Eye (tissue), 1 donor: ENCODE measurements around the gene CCDC32.
"Not testable (repeated sequence)": the region's sequence is repeated elsewhere in the genome, so short reads cannot be mapped to it uniquely, and the experiment has no call there.

ENCODE experiments used
- DNase-seq: peaks from one replicate; pipeline ENCODE4 v3.0.0-alpha.2; 2015

Gene CCDC32, protein sequence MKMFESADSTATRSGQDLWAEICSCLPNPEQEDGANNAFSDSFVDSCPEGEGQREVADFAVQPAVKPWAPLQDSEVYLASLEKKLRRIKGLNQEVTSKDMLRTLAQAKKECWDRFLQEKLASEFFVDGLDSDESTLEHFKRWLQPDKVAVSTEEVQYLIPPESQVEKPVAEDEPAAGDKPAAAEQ

DNA sequence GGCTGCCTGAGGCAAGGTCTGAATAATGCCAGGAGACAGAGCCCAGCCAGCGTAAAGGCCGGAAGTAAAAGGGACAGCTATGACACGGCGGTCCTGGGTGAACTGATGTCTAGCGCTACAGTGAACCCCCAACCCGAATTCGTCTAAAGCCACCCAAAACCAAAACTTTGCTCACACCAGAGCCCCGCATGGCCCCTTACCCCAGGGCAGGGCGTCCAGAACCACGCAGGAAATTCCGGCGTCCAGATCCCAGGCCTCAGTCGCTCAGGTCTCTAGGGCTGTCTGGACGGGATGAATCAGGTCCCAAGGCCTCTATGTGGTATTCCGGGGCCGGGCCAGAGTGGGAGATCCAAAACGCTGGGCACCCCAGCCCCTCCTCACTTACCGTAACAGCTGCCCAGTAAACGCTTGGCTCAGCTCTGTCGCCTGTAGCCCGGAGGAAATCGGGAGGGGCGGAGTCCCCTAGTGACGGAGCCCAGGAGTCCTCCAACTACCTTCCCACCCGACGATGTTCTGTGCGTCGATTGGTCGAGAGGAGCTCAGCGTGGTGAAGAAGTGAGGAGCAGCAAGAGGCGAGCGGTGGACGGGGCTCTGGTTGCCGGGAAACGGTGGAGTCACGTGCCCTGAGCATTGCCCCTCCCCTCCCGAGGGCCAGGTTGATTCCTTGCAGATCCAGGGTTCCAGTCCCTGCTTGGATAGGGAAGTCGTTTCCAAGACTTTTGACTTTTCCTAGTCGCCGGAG lies at the start of gene CCDC32:
TSS of gene CCDC32 (minus strand) at position 452 of the 742 bp plus-strand sequence. CDS start 2,027 bp downstream, outside the sequence.
- peak; percentile 99 for DNase-seq

DNA sequence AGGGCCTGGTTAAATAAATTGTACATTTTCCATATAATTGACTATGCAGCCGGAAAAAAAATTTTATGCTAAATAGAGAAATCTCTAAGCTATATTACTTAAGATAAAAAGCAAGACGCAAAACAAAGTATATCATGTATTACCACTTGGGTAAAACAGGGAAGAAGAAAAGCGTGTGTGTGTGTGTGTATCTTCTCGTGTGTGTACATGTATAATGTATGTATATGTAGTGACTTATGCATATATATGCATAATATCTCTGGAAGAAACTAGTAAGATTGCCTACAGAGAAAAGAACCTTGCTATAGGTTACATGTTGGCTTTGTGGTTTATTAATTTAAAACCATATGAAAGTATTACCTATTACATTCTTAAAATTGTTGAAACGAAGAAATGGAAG lies 48.2 kb upstream of the CCDC32 start:
- DNase-seq, result no peak

DNA sequence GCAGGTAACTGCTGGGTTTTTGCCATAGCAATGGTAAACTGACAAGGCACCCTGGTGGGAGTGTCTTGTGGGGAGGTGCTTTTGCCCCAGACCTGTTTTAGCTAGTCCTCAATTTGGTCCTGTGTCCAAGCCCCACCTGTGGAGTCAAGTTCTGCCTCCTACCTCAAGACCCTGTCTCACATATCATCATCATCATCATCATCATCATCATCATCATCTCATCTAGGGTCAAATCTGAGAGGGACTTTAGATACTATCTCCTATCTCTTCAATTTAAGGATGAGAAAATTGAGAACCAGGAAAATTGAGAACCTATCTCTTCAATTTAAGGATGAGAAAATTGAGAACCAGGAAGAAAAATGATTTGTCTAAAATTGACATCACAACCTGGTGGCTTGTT lies 39.1 kb upstream of the CCDC32 start:
- DNase-seq, result no peak

DNA sequence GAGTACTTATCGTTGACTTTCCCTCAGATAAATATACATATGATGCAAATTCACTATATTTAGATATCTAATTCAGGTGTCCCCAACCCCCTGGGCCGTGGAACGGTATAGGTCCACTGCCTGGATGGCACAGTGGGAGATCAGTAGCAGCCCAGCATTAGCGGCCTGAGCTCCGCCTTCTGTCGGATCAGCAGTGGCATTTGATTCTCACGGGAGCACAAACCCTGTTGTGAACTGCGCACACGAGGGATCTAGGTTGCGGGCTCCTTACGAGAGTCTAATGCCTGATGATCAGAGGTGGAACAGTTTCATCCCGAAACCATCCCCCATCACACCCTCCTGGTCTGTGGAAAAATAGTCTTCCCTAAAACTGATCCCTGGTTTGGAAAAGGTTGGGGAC lies 36.1 kb upstream of the CCDC32 start:
- no peak for DNase-seq

DNA sequence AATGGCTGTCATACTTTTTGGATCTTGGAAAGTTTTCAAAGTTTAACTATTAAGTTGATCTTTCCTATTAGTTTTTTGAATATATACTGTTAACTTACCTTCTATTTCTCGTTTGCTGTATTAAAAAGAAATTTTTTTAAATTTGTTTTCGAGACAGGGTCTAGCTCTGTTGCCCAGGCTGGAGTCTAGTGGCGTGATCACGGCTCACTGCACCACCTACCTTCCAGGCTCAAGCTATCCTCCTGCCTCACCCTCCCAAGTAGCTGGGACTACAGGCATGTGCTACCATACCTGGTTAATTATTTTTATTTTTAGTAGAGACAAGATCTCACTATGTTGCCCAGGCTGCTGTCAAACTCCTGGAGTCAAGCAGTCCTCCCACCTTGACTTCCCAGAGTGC lies 33.8 kb upstream of the CCDC32 start:
- DNase-seq, result no peak

DNA sequence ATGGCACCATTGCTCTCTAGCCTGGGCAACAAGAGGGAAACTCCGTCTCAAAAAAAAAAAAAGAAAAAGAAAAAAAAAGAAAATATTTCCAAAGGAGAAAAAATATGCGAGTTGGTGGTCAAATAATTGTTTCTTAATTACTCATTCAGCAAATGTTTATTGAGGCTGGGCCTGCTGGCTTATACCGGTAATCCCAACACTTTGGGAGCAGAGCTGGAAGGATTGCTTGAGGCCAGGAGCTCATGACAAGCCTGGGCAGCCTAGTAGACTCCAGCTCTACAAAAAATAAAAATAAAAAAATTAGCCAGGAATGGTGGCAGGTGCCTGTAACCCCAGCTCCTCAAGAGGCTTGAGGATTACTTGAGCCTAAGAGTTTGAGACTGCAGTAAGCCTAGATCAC lies 33.3 kb upstream of the CCDC32 start:
- no peak for DNase-seq

DNA sequence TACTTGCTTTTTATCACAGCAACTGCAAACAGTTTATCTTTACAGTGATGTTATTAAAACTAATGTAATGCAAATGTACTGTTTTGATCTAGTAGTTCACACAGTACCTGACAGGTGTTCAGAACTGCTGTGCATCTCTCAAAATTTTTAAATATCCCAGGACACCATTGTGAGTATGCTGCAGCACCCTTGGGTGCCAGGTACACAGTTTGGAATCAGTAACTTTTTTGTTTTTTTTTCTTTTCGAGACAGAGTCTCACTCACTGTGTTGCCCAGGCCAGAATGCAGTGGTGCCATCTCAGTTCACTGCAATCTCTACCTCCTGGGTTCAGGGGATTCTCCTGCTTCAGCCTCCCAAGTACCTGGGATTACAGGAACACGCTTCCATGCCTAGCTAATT lies 32.2 kb upstream of the CCDC32 start:
- no peak for DNase-seq

DNA sequence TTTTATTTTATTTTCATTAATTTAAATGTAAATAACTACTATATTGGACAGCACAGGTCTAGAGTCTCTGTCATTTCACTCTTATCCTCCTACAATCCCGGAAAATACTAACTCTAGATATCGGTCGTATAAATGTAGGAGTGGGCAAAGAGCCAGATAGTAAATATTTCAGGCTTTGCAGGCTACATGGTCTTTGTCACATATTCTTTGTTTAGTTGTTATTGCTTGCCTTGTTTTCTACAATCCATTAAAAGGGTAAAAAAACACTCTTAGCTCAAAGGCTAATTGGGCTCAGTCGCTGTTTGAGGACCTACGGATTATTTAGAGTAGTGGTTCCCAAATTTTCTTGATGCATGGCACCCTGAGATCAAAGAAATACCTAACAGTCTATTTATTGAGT lies 30.9 kb upstream of the CCDC32 start:
- no peak for DNase-seq

DNA sequence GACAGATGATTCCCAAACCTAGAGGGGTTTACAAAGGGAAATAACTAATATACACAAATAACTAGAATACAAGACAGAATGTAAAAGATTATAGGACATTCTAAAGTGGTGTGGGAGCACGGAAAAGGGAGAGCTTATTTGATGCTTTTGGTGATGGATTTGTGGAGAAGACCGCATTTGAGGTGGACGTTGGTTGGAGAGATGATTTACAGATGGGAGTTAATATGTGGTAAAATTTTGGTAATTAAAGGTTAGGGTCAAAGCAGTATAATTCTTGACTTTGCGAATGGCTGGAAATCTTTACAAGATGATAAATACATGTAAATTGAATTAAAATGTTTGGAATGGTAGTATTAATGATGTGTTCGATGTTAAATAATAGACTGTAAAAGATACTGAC lies 30.4 kb upstream of the CCDC32 start:
- DNase-seq, result no peak

DNA sequence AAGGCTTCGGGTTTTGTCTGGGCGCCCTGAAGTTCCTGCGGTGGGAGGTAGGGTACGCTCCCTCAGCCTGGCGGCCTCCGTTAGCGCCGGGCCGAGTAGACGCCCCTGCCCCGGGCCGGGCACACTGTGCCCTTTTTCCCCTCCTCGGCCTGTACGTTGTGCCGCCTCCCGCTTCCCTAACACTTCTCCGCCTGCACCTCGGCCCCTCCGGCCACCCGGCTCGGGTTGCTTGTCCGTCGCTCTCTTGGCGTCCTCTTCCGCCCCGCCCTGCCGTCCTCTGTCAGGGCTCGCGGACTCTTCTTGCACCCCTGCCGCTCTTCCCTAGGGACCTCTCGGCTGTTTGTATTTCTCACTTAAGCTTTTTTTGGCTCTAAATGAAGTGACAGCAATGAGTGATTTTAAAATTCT lies 29.6 kb upstream of the CCDC32 start:
- DNase-seq, result peak; percentile 88

DNA sequence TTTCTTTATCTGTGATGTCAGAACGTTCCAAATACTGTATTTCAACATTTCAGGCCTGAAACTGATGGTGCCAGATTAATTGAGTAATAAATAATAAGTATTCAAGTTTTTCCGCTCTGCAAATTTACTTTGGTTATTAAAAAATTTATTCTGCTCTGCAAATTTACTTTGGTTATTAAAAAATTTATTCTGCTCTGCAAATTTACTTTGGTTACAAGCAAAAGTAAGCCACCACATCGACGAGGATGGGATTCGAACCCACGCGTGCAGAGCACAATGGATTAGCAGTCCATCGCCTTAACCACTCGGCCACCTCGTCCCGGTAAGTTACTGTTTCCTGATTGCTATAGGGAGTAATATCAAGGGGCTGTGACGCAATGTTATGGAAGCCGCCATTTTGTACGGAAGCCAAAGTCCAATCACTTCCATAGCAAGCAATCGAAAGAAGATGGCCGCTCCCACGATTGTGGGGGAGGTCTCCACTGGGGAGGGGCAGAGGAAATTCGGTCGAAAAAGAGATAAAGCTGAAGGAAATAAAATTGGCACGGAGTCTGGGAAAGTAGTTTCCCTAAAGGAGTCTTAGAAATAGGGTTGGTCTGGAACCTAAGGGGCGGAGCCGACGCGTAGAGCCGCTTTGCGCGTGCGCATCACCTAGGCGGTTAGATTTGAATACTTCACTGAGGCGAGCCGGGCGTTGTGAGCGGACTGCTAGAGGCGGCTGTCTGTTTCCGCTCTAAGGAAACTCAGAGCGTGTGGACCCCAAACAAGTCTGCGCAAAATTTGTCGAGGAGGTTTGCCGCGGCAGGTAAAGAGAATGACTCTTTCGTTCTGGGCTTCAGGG lies 29.0 kb upstream of the CCDC32 start, which contains the start of gene KNL1:
TSS of gene KNL1 (plus strand) at position 662 of the 841 bp plus-strand sequence. CDS start 8,683 bp downstream, outside the sequence.
- DNase-seq, result peak; percentile 100

DNA sequence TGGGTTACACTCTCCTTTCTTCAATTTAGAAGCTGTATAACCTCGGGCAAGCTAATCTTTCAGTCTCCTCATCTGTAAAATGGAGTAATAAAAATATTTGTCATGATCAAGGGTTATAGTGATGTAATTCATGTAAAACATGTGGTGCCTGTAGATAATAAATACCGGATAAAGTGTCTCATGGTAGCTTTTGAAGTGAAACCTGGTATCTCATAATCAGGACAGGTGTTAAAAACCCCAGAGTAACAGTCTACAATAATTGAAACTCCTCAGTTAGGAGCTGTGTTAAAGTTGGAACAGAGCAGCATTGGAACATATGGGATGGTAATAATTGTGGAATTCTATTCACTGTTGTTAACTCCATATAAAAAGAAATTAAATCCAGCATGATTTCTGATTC lies 28.3 kb upstream of the CCDC32 start:
- DNase-seq, result no peak

DNA sequence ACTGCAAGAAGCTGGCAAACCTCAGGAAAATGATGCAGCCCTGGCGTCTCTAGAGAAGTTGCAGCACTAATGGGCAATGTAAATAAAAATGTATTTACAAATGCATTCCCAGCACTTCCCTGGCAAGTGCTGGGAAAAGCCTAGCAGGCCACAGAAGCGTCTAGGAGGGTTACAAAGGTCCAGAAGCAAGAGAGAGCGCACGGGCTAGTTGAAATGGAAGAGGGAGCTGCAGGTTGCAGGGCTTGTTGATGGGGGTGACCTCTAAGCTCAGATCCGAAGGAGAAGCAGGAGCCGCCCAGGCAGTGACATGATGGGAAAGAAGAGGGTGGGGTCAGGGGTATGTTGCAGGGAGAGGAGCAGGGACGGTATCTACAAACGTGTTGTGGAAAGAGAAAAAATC lies 26.5 kb upstream of the CCDC32 start:
- no peak for DNase-seq

DNA sequence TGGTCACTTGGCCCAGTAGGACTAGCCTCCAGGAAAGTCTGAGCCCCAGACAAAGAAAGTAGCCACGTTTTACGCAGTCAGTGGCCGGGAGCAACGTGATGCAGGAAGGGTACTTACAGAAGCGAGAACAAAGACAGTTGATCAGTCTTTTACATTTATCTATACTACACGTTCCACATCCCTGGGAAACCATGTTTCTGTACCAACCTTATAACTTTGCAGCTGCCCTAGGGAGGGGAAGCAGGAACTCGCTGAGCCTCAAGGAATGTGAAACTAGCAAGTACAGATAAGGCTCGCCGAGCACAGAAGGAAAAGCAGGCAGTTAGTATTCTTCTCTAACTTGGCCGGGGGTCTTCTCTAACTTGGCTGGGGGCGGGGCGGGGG lies 25.8 kb upstream of the CCDC32 start:
- DNase-seq, result no peak

DNA sequence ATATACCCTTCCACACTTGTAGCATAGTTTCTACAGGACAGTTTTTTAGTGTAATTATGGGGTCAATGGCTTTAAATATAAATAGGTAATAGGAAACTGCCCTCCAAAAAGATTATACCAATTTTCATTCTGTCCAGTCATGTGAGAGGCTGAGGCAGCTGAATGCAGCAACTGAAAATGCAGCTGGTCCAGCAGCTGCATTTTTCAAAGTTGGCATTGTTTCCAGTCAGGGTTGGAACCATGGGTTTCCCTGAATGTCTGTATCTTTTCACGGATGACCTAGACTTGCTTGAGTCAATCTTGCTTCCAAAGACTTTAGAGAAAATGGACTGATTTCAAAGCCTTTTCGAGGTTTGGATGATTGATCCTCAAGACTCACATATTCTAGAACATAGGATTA lies 19.3 kb upstream of the CCDC32 start:
- peak; percentile 20 for DNase-seq

DNA sequence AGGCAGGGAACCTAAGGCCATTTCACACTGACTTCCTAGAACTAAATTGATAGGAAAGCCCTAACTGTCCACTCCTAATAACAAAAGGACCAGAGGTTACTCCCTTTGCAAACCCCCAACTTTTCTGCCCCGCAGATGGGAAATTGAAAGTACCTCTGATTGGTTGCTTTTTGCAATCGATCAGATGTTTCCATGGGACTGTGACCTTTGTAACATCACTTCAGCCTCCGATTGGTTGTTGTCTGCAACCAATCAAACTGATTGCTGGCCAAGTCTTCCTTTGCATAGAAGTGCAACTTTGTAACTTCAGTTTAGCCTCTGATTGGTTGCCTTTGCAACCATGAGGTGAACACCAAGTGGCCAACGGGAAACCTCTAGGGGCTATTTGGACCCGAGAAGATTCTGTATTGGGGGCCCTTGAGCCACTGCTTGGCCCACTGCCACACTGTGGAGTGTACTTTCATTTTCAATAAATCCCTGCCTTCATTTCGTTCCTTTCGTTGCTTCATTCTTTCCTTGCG lies 17.9 kb upstream of the CCDC32 start:
- DNase-seq, result no peak

DNA sequence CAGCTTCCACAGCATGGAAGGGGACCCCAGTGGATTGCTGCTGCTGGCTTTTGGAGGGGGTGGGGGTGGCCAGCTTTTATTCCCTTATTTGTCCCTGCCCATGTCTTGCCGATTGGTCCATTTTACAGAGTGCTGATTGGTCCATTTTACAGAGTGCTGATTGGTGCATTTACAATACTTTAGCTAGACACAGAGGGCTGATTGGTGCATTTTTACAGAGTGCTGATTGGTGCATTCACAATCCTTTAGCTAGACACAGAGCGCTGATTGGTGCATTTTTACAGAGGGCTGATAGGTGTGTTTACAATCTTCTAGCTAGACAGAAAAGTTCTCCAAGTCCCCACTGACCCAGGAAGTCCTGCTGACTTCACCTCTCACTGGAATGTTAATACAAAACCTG lies 17.0 kb upstream of the CCDC32 start:
- not testable (repeated sequence) for DNase-seq

DNA sequence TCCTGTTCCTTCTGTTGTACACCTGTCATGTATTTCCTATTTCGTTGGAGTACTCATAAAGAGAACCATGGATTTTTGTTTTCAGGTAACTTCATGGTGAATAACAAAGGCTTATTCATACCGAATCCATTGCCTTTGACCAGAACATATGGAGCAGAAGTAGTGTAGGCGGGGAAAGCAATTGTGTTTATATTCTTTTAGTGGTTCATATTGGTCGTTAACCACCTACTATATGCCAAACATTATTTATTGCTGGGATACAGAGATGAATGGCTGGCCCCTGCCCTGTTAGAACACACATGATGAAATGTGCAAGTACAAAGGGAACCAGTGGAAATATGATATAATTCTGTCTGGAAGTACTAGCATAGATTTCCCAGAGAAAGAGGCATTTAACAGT lies 14.1 kb upstream of the CCDC32 start:
- no peak for DNase-seq

DNA sequence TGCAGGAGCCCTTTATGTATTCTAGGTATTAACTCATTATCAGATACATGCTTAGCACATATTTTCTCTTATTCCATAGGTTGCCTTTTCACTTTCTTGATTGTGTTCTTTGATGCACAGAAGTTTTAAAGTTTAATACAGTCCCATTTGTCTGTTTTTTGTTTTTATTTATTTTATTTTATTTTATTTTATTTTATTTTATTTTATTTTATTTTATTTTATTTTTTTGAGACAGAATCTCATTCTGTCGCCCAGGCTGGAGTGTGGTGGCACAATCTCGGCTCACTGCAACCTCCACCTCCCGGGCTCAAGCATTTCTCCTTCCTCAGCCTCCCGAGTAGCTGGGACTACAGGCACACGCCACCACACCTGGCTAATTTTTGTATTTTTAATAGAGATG lies 12.1 kb upstream of the CCDC32 start:
- not testable (repeated sequence) for DNase-seq

DNA sequence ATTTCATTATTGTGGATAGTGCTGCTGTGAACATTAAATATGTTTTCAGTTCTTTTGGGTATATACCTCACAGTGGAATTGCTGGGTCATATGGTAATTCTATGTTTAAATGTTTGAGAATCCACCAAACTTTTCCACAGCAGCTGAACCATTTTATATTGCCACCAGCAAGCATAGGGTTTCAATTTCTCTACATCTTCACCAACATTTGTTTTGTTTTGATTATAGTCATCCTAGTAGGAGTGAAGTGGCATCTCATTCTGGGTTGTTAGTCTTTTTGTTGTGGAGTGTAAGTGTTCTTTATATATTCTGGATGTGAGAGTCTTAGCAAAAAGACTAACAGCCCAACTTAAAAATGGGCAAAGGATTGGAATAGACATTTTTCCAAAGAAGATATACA lies 10.3 kb upstream of the CCDC32 start:
- DNase-seq, result no peak

DNA sequence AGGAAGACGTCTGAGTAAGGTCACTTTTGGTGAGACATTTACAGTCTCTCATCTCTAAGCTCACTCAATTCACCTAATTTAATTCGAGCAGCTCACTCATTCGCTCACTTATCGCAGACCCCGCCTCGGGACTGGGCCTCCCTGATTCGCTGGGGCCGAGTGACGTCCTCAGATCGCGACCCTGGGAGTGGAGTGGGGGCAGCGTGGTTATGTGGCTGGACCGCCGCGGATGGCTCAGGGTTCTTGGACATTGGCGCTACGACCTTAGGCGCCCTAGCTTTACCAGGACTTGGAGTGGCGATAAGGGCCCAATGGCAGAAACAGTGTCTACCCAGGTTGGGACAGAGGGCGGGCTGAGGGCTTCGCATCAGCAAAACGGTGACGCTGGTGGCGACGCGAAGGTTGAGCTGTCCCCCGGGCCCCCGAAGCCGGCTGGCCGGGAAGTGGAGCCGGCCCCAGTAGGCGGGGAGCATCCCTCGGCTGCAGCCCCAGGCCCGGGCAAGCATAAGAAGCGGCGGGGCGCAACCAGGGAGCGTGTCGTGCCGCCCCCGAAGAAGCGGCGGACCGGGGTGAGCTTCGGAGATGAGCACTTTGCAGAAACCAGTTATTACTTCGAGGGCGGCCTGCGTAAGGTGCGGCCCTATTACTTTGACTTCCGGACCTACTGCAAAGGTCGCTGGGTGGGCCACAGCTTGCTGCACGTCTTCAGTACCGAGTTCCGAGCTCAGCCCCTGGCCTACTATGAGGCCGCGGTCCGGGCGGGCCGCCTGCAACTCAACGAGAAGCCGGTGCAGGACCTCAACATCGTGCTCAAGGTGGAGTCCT lies 4.5 kb upstream of the CCDC32 start, which contains the start of gene RPUSD2:
TSS of gene RPUSD2 (plus strand) at position 171 of the 825 bp plus-strand sequence. CDS start at position 210, 39 bp downstream.
- peak; percentile 98 for DNase-seq

DNA sequence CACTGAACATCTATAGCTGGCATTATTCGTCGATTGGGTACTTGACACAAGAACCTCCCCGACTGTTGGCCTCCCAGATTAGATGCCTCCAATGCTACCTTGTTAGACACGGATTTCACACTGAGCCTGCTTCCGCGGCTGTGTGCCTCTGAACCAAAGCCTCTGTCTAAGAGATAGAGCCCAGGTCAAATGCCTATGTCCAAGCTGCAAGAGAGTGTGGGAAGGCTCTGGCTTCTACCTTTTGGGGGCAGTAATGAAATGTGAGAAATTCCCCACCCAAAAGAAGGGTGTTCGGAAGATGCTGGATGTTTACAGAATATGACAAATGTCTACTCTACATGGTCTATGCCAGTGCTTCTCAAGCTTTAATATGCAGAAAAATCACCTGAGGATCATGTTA lies 2.3 kb upstream of the CCDC32 start:
- no peak for DNase-seq
